ENCODE measurements around the gene KIF11.
A peak's percentile ranks its signal among the peaks of the same experiment; 100 is the strongest.
"Not testable (repeated sequence)": the region's sequence is repeated elsewhere in the genome, so short reads cannot be mapped to it uniquely, and the experiment has no call there.

KIF11 gene

DNA sequence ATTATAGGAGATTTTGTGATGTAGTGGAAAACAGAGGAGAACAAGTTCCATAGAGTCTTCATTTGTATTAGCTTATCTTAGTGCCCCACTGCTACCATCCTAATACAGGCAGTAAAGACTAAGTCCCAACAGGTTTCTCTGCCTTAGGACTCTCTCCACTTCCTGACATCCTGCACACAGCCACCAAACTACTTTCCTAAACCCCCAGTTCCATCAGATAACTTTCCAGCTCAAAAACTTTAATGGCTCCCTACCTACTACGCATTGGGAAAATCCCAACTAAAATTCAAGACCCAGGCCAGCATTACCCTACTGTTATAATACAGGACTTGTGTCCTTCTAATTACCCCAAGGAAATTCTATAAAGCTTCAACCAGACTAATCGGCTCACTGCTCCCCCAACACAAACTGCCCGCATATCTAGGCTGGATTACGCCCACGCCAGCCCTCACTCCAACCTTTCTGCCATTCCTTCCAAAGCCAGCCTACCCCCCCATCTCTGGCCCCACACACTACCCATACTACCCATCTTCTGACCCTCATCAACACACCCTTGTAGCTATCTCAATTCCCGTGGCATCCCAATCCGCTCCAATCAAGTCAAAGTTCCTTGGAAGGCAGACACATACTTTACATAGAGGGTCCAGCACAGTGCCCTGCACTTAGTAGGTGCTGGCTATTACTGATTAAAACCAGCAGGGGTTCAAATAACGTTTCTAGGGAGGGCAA lies 20.4 kb upstream of the KIF11 start:
- DNase-seq (ENCODE audit: extremely low spot score): no peak
- ChIA-PET CTCF (interaction anchor here (1.2 to 7.6 kb wide), 12 partner anchors 9 to 484 kb away, joined by 3 to 63 read pairs (median 6); no protein-coding TSS in a partner anchor), POLR2A (no interaction called here)
- TF ChIP-seq, protein P1, sequence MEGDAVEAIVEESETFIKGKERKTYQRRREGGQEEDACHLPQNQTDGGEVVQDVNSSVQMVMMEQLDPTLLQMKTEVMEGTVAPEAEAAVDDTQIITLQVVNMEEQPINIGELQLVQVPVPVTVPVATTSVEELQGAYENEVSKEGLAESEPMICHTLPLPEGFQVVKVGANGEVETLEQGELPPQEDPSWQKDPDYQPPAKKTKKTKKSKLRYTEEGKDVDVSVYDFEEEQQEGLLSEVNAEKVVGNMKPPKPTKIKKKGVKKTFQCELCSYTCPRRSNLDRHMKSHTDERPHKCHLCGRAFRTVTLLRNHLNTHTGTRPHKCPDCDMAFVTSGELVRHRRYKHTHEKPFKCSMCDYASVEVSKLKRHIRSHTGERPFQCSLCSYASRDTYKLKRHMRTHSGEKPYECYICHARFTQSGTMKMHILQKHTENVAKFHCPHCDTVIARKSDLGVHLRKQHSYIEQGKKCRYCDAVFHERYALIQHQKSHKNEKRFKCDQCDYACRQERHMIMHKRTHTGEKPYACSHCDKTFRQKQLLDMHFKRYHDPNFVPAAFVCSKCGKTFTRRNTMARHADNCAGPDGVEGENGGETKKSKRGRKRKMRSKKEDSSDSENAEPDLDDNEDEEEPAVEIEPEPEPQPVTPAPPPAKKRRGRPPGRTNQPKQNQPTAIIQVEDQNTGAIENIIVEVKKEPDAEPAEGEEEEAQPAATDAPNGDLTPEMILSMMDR (IDR thresholded peaks at IDR 0.05; ENCODE audit: control extremely low read depth, extremely low read depth, low read depth, missing control alignments): no peak

- CTCF ChIA-PET: interaction anchor here (0.7 to 7.6 kb wide), 21 partner anchors 9 to 485 kb away, joined by 3 to 63 read pairs (median 4); partner anchors contain the start of gene KIF11
- peak; percentile 21 for DNase-seq (ENCODE audit: extremely low spot score)
- POLR2A ChIA-PET: interaction anchor here (1.0 kb wide), 2 partner anchors 17 to 56 kb away, joined by 3 read pairs; no protein-coding TSS in a partner anchor
- TF ChIP-seq, protein P1 (IDR thresholded peaks at IDR 0.05; ENCODE audit: control extremely low read depth, extremely low read depth, low read depth, missing control alignments): no peak
Observed at GRCh38 chr10:92573091-92573797, 19.7 kb upstream of the KIF11 start.

DNA sequence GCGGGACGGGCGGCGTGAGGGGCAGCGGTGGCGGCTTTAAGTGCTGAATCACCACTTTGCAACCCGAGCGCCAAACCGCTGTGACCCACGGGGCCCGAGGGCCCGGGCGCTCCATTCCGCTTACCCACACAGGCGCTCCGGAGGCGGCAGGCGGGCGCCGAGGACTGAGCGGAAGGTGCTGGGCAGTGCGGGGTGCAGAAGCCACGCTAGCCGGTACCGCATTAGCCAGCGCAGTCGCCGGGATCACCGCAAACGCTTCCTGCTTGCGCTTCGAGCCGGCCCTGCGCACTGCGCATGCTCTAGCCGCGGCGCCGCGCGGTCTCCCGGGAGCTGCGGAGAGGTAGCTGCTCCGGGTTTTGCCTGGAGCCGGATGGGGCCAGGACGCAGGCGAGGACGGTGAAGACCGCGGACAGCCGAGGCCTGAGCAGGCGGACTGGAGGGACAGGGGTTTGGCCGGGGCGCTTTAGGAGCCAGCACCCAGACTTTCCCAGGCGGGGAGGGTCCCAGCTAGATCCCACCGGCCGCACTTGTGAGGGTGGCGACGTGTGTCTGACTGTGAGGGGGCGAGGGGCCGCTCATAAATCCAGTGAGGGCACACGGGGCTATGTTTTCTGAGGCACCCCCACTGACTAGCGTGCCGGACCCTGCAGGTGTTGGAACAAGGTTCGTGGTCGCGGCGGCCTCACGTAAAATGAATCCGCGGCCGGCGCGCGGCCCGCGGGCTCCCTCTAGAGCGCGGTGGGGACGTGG lies 19.0 kb upstream of the KIF11 start, which contains the start of gene IDE:
Gene IDE, minus strand, starts transcription at position 296 of the 750 bp plus-strand sequence. Its CDS starts 74 bp downstream, at position 222.
- POLR2A ChIA-PET: interaction anchor here (1.0 kb wide), 2 partner anchors 16 to 57 kb away, joined by 3 read pairs; no protein-coding TSS in a partner anchor
- CTCF ChIA-PET: interaction anchor here (0.6 to 7.6 kb wide), 28 partner anchors 8 to 486 kb away, joined by 3 to 63 read pairs (median 4); partner anchors contain the start of gene KIF11
- TF ChIP-seq, protein P1 (IDR thresholded peaks at IDR 0.05; ENCODE audit: control extremely low read depth, extremely low read depth, low read depth, missing control alignments): peak; percentile 94
- DNase-seq (ENCODE audit: extremely low spot score): peak; percentile 90

DNA sequence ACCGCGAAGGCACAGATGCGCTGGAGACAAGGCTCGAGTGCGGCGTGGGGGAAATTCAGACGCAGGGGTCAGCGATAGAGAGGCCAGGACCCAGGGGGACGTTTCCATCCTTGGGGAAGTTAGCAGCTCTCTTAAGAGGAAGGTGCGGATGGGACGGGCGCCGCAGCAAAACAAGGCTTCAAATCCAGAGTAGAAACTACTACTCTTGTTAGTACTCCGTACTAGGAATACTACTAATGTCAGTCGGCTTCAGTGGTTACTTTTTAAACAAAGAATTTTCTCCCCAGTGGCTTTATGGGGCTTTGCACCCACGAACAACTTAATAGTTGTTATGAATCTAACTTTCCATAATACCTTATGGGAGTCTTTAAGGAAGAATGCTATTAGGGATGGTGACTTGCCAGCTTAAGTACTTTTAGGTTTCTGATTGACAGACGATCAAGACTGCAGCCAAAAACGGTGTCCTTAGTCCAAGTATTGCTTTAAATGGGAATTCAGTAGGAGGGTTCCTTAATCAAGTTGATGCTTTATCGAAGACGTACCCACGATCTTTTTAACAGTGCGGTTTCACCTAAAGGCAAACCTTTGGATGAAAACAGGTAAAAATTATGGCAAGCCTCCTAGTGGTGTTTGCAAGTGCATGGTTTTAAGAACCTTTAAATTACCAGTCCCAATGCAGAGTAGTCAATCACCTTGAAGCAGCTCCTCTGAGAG lies 18.2 kb upstream of the KIF11 start:
- peak; percentile 46 for DNase-seq (ENCODE audit: extremely low spot score)
- TF ChIP-seq, protein P1 (IDR thresholded peaks at IDR 0.05; ENCODE audit: control extremely low read depth, extremely low read depth, low read depth, missing control alignments): peak; percentile 7
- POLR2A ChIA-PET: interaction anchor here (1.0 kb wide), 2 partner anchors 16 to 58 kb away, joined by 3 read pairs; no protein-coding TSS in a partner anchor
- CTCF ChIA-PET: interaction anchor here (0.6 to 7.6 kb wide), 27 partner anchors 9 to 487 kb away, joined by 3 to 63 read pairs (median 5); partner anchors contain the start of gene KIF11

- POLR2A ChIA-PET: no interaction called here
- TF ChIP-seq, protein P1 (IDR thresholded peaks at IDR 0.05; ENCODE audit: control extremely low read depth, extremely low read depth, low read depth, missing control alignments): no peak
- CTCF ChIA-PET: interaction anchor here (0.7 to 7.6 kb wide), 5 partner anchors 15 to 63 kb away, joined by 3 to 63 read pairs (median 19); partner anchors contain the start of gene KIF11
- no peak for DNase-seq (ENCODE audit: extremely low spot score)
Observed at GRCh38 chr10:92575961-92576360, 17.0 kb upstream of the KIF11 start.

- POLR2A ChIA-PET; DNase-seq (ENCODE audit: extremely low spot score); CTCF ChIA-PET: not testable (repeated sequence)
Observed at GRCh38 chr10:92582347-92582746, 10.6 kb upstream of the KIF11 start.

Measured in GM10248 (cell line).